IMR-90 (cell line): Measurements from ENCODE around the gene PLAGL1. TPM values are rescaled to one million over a fixed set of nuclear protein-coding genes. Genes with fewer than 3 reads are reported as not detected.

Experiments
- ATAC-seq: fragments of 200-7000 bp; cut with Tn5 transposase; 2 replicates; pipeline ENCODE4 v1.9.1; 2020; ENCODE audit warnings: low read depth, mild to moderate bottlenecking, moderate library complexity
- BruUV-seq: library from RNA; stranded (reverse); fragments of 400-500 nt; replicated peaks from 2 replicates; lab custom pipeline; 2021; lab: Mats Ljungman, UMichigan
- CTCF ChIA-PET: fragments of 300-600 bp; formaldehyde crosslinking; extraction: SDS; loops from one replicate; lab custom pipeline; 2021; ENCODE audit warnings: antibody characterized with exemption; lab: Yijun Ruan, JAX
- POLR2A ChIA-PET: fragments of 300-600 bp; sonication (Branson Sonifier 250); formaldehyde crosslinking; loops from one replicate; lab custom pipeline; 2022; ENCODE audit warnings: antibody characterized with exemption; ENCODE audit not compliant: unreplicated experiment; lab: Charles Lee
- DNase-seq: peaks from one replicate; pipeline ENCODE4 v3.0.0; 2013
- H2AFZ ChIP-seq: replicated peaks from 2 replicates; pipeline ENCODE3; 2013; ENCODE audit warnings: low read length, mild to moderate bottlenecking; ENCODE audit not compliant: poor library complexity
- H2AK5ac ChIP-seq: 2 replicates; pipeline ENCODE4 v1.6.1; 2013; ENCODE audit warnings: low read depth, low read length, inconsistent platforms
- H2AK9ac ChIP-seq: replicated peaks from 2 replicates; pipeline ENCODE3; 2013; ENCODE audit warnings: mild to moderate bottlenecking, low read depth, low read length, moderate library complexity; ENCODE audit not compliant: poor library complexity
- H2BK120ac ChIP-seq: 2 replicates; pipeline ENCODE4 v1.6.1; 2013; ENCODE audit warnings: low read depth, low read length, inconsistent platforms
- H2BK15ac ChIP-seq: 3 replicates; pipeline ENCODE4 v1.6.1; 2013; ENCODE audit warnings: low read depth, low read length, inconsistent platforms
- H2BK20ac ChIP-seq: 2 replicates; pipeline ENCODE4 v1.6.1; 2013; ENCODE audit warnings: low read depth, mild to moderate bottlenecking, inconsistent platforms, low read length, moderate library complexity
- H2BK5ac ChIP-seq: 2 replicates; pipeline ENCODE4 v1.6.1; 2013; ENCODE audit warnings: mild to moderate bottlenecking, low read depth, low read length, inconsistent platforms; ENCODE audit not compliant: poor library complexity, severe bottlenecking
- H3K14ac ChIP-seq: replicated peaks from 2 replicates; pipeline ENCODE4 v1.6.1; 2013; ENCODE audit warnings: low read depth, low read length, inconsistent platforms
- H3K18ac ChIP-seq: 2 replicates; pipeline ENCODE4 v1.6.1; 2013; ENCODE audit warnings: low read depth, low read length, control low read depth
- H3K23ac ChIP-seq: 2 replicates; pipeline ENCODE4 v1.6.1; 2013; ENCODE audit warnings: low read depth, low read length, inconsistent platforms
- H3K27ac ChIP-seq: 2 replicates; pipeline ENCODE4 v1.5.1; 2013; ENCODE audit warnings: mild to moderate bottlenecking, control low read depth, low read length; ENCODE audit not compliant: insufficient read depth
- H3K27me3 ChIP-seq: 2 replicates; pipeline ENCODE4 v1.6.1; 2013; ENCODE audit warnings: low read length; ENCODE audit not compliant: control insufficient read depth, insufficient read depth
- H3K36me3 ChIP-seq: 2 replicates; pipeline ENCODE4 v1.6.1; 2013; ENCODE audit warnings: low read length, mixed read lengths; ENCODE audit not compliant: control insufficient read depth, insufficient read depth
- H3K4ac ChIP-seq: 2 replicates; pipeline ENCODE4 v1.6.1; 2013; ENCODE audit warnings: low read depth, low read length, inconsistent platforms
- H3K4me1 ChIP-seq: 2 replicates; pipeline ENCODE4 v1.6.1; 2013; ENCODE audit warnings: low read length, mixed read lengths; ENCODE audit not compliant: control insufficient read depth, insufficient read depth
- H3K4me2 ChIP-seq: 2 replicates; pipeline ENCODE4 v1.6.1; 2013; ENCODE audit warnings: low read depth, mild to moderate bottlenecking, control low read depth, low read length, moderate library complexity
- H3K4me3 ChIP-seq: 2 replicates; pipeline ENCODE4 v1.5.1; 2013; ENCODE audit warnings: low read depth, mild to moderate bottlenecking, control low read depth, low read length, moderate library complexity; ENCODE audit not compliant: insufficient read depth
- H3K56ac ChIP-seq: 2 replicates; pipeline ENCODE4 v1.6.1; 2013; ENCODE audit warnings: low read length, inconsistent platforms; ENCODE audit not compliant: insufficient read depth; ENCODE audit errors: extremely low read depth
- H3K79me1 ChIP-seq, 2 experiments: 2 replicates each; pipeline ENCODE4 v1.6.1; 2013; ENCODE audit warnings: low read length in 2 of 2, inconsistent platforms in 1 of 2, low read depth in 1 of 2
- H3K9ac ChIP-seq: 2 replicates; pipeline ENCODE4 v1.6.1; 2013; ENCODE audit warnings: low read depth, low read length, control low read depth
- H3K9me1 ChIP-seq: 2 replicates; pipeline ENCODE4 v1.6.1; 2013; ENCODE audit warnings: low read length, inconsistent platforms; ENCODE audit not compliant: insufficient read depth
- H3K9me3 ChIP-seq: 2 replicates; pipeline ENCODE4 v1.6.1; 2013; ENCODE audit warnings: low read length; ENCODE audit not compliant: control insufficient read depth, insufficient read depth
- H4K20me1 ChIP-seq: 2 replicates; pipeline ENCODE4 v1.6.1; 2013; ENCODE audit warnings: low read length, inconsistent platforms; ENCODE audit not compliant: insufficient read depth
- H4K5ac ChIP-seq: 2 replicates; pipeline ENCODE4 v1.6.1; 2013; ENCODE audit warnings: mild to moderate bottlenecking, low read depth, low read length, control low read depth
- H4K8ac ChIP-seq, 2 experiments: 2 replicates each; pipeline ENCODE4 v1.6.1; 2013; ENCODE audit warnings: low read depth in 2 of 2, low read length in 2 of 2, control low read depth in 1 of 2, inconsistent platforms in 1 of 2
- H4K91ac ChIP-seq: 2 replicates; pipeline ENCODE4 v1.6.1; 2013; ENCODE audit warnings: low read depth, low read length, inconsistent platforms; ENCODE audit not compliant: insufficient read depth
- CEBPB ChIP-seq: IDR thresholded peaks from 2 replicates; pipeline ENCODE4 v1.6.1; 2012; ENCODE audit warnings: low read depth, low read length, improper control_type of control experiment
- FOS ChIP-seq: fragments of 150-350 bp; IDR thresholded peaks from 2 replicates; pipeline ENCODE4 v1.6.1; 2016; ENCODE audit warnings: low read depth, low read length
- MXI1 ChIP-seq: IDR thresholded peaks from 2 replicates; pipeline ENCODE4 v1.6.1; 2012; ENCODE audit warnings: low read depth, mild to moderate bottlenecking, low read length, moderate library complexity, borderline replicate concordance
- SMC3 ChIP-seq: fragments of 150-350 bp; IDR thresholded peaks from 2 replicates; pipeline ENCODE4 v1.6.1; 2016; ENCODE audit warnings: low read depth, mild to moderate bottlenecking, antibody characterized with exemption, low read length, moderate library complexity
- WGBS, 2 experiments: methylation state at CpG; one replicate each; pipeline versions ENCODE4 v1.1.5 to v1.1.7; 2013; ENCODE audit warnings: missing lambda C conversion rate in 2 of 2; ENCODE audit not compliant: insufficient read length in 1 of 2; ENCODE audit errors: extremely low coverage in 2 of 2; 5-methylcytosine and 5-hydroxymethylcytosine counted together
- dilution Hi-C: fragments of 300-500 bp; cut with HindIII; formaldehyde crosslinking; loops from one replicate; pipeline ENCODE4 v1.14.3; 2018; ENCODE audit warnings: low sequenced_read_pairs; ENCODE audit not compliant: unreplicated experiment
- in situ Hi-C: fragments of 300-500 bp; cut with MboI; formaldehyde crosslinking; loops from 3 replicates; pipeline ENCODE4 v1.14.3; 2019; ENCODE audit warnings: low sequenced_read_pairs, inconsistent platforms, mixed read lengths
- intact Hi-C: fragments of 100-400 bp; cut with micrococcal nuclease; formaldehyde crosslinking; loops from 2 replicates; pipeline ENCODE4 v1.10.0; 2022
- polyA plus RNA-seq, 3 experiments: library from polyadenylated mRNA; depleted of rRNA; stranded (reverse); fragments of >200 nt; gene quantifications; 2 replicates each; pipeline ENCODE4 v1.2.3, GENCODE V29; 2012; ENCODE audit warnings: low replicate concordance in 1 of 3
- total RNA-seq: library from RNA; depleted of rRNA; stranded (reverse); fragments of >200 nt; gene quantifications from 2 replicates; pipeline ENCODE4 v1.2.3, GENCODE V29; 2012
- TF ChIP-seq, protein P1 (sequence below): fragments of 150-350 bp; IDR thresholded peaks from 2 replicates; pipeline ENCODE4 v1.6.1; 2016; ENCODE audit warnings: low read depth, mild to moderate bottlenecking, low read length, moderate library complexity, borderline replicate concordance
- TF ChIP-seq, protein P2 (sequence below): conservative IDR thresholded peaks from 2 replicates; pipeline ENCODE4 v1.5.1; 2012; ENCODE audit warnings: mild to moderate bottlenecking, low read depth, low read length, improper control_type of control experiment
- TF ChIP-seq, protein P3 (sequence below): fragments of 150-350 bp; IDR thresholded peaks from 2 replicates; pipeline ENCODE4 v1.6.1; 2017; ENCODE audit warnings: mild to moderate bottlenecking, antibody characterized with exemption, low read length, low read depth

The PLAGL1 gene
- total and polyA plus RNA-seq, 2 of the 4 experiments (the other 2 are of a cell fraction) = 23.3 to 73.8 TPM

DNA sequence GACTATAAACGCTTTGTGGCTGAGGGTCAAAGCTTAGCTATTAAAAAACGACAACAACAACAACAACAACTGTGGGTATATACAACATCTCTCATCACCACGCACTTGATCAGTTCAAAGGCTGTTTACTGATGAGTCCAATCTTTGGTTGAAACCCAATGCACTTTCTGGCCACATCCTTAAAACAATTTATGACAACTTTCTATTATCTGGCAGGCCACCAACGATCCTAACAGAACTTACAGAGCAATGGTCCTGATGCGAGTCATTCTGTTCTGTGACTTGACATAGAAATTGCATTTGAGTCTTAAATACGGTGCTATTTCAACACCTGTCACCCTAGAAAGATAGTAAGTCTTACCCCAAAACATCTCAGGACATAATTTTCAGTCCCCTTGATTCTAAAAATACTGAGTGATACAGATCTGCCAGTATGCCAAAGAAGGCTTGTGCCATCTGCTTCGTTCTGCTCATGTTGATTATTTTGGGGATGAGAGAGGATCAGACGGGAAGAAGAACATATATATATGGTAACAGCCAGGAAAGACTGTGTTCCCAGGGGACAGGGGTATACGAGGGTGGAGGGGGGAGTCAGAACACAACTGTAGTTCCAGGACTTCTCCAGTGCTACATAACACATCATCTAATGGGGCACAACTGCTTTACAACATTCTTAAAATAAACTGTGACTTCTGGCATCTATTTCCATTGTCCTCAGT lies 55.8 kb downstream of the PLAGL1 start:
- Histone ChIP-seq H3K9me1 (no peaks in the 10 kb centered on the region), H4K91ac (no peak overlapping the region), H3K4ac (no peak overlapping the region), H3K9me3 (no peaks in the 10 kb centered on the region), H2BK120ac (no peak overlapping the region), H4K20me1 (no peaks in the 10 kb centered on the region), H2BK20ac (no peak overlapping the region), H4K8ac (no peak overlapping the region), H3K23ac (no peak overlapping the region), H2AK5ac (no peak overlapping the region), H2AFZ (no peak overlapping the region), H3K4me2 (no peak overlapping the region), H2BK5ac (no peak overlapping the region), H3K36me3 (peaks cover 18% of the 10 kb centered on the region), H3K79me1 (no peaks in the 10 kb centered on the region), H3K4me3 (no peak overlapping the region), H2BK15ac (no peak overlapping the region), H3K14ac (no peak overlapping the region), H3K4me1 (no peaks in the 10 kb centered on the region), H4K5ac (no peak overlapping the region), H3K56ac (no peak overlapping the region), H3K27me3 (0 out of 2 replicates have a peak, but pooled peaks cover 2% of the 10 kb centered on the region), H2AK9ac (no peak overlapping the region), H3K9ac (no peak overlapping the region), H3K27ac (no peak overlapping the region), H3K18ac (no peak overlapping the region)
- WGBS, 2 experiments = 35% methylated on average over 2 of the region's 9 CpGs; no CpG with 5 or more reads in 1 of the 2 experiments
- no peak for DNase-seq
- no peak for ATAC-seq
- CTCF ChIA-PET = interaction anchor here (0.6 to 1.5 kb wide), 2 partner anchors 9 to 12 kb away, joined by 3 to 4 read pairs; no protein-coding TSS in a partner anchor
- POLR2A ChIA-PET = no interaction called here
- BruUV-seq = no TSS peak
- in situ Hi-C loops = no loop called here
- dilution Hi-C loops = no loop called here
- intact Hi-C loops = no loop called here
- no peak for TF ChIP-seq SMC3
- no peak for TF ChIP-seq FOS
- TF ChIP-seq MXI1 = no peak
- TF ChIP-seq, protein P1, sequence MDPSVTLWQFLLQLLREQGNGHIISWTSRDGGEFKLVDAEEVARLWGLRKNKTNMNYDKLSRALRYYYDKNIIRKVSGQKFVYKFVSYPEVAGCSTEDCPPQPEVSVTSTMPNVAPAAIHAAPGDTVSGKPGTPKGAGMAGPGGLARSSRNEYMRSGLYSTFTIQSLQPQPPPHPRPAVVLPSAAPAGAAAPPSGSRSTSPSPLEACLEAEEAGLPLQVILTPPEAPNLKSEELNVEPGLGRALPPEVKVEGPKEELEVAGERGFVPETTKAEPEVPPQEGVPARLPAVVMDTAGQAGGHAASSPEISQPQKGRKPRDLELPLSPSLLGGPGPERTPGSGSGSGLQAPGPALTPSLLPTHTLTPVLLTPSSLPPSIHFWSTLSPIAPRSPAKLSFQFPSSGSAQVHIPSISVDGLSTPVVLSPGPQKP = no peak
- TF ChIP-seq, protein P2, sequence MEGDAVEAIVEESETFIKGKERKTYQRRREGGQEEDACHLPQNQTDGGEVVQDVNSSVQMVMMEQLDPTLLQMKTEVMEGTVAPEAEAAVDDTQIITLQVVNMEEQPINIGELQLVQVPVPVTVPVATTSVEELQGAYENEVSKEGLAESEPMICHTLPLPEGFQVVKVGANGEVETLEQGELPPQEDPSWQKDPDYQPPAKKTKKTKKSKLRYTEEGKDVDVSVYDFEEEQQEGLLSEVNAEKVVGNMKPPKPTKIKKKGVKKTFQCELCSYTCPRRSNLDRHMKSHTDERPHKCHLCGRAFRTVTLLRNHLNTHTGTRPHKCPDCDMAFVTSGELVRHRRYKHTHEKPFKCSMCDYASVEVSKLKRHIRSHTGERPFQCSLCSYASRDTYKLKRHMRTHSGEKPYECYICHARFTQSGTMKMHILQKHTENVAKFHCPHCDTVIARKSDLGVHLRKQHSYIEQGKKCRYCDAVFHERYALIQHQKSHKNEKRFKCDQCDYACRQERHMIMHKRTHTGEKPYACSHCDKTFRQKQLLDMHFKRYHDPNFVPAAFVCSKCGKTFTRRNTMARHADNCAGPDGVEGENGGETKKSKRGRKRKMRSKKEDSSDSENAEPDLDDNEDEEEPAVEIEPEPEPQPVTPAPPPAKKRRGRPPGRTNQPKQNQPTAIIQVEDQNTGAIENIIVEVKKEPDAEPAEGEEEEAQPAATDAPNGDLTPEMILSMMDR = no peak
- TF ChIP-seq, protein P3, sequence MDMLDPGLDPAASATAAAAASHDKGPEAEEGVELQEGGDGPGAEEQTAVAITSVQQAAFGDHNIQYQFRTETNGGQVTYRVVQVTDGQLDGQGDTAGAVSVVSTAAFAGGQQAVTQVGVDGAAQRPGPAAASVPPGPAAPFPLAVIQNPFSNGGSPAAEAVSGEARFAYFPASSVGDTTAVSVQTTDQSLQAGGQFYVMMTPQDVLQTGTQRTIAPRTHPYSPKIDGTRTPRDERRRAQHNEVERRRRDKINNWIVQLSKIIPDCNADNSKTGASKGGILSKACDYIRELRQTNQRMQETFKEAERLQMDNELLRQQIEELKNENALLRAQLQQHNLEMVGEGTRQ = no peak
- no peak for TF ChIP-seq CEBPB
